Measurements from ENCODE around the gene RASA4.
A peak's percentile ranks its signal among the peaks of the same experiment; 100 is the strongest.
"Not testable (repeated sequence)": the region's sequence is repeated elsewhere in the genome, so short reads cannot be mapped to it uniquely, and the experiment has no call there.

The RASA4 gene

GRCh38 chr7:102572261-102573239 lies 44.0 kb downstream of the RASA4 start, which contains the start of gene POLR2J3:
POLR2J3 (minus strand) TSS chr7:102572583; CDS start chr7:102572521, 62 bp downstream.
- peak; percentile 60 for TF ChIP-seq CTCF (IDR thresholded peaks at IDR 0.05; ENCODE audit: low read depth, low read length, missing control alignments)
- DNase-seq (ENCODE audit: low read depth): not testable (repeated sequence)
- H3K4me3 ChIP-seq (ENCODE audit: low read depth, low read length): peak within 1 kb of the TSS; percentile 64

GRCh38 chr7:102568620-102569019 lies 47.9 kb downstream of the RASA4 start:
- H3K4me3 ChIP-seq (ENCODE audit: low read depth, low read length); DNase-seq (ENCODE audit: low read depth): not testable (repeated sequence)

- H3K4me3 ChIP-seq (ENCODE audit: low read depth, low read length); DNase-seq (ENCODE audit: low read depth): not testable (repeated sequence)
Observed at GRCh38 chr7:102550808-102551422, 65.6 kb downstream of the RASA4 start, which contains the start of gene SPDYE2. SPDYE2 (plus strand) TSS chr7:102551226; CDS start chr7:102553256, 2,030 bp downstream.

GRCh38 chr7:102546353-102546752 lies 70.2 kb downstream of the RASA4 start:
- not testable (repeated sequence) for DNase-seq (ENCODE audit: low read depth); H3K4me3 ChIP-seq (ENCODE audit: low read depth, low read length)

- not testable (repeated sequence) for H3K4me3 ChIP-seq (ENCODE audit: low read depth, low read length); DNase-seq (ENCODE audit: low read depth)
Observed at GRCh38 chr7:102545288-102545687, 71.3 kb downstream of the RASA4 start.

GRCh38 chr7:102544372-102544771 lies 72.2 kb downstream of the RASA4 start:
- H3K4me3 ChIP-seq (ENCODE audit: low read depth, low read length); DNase-seq (ENCODE audit: low read depth): not testable (repeated sequence)

- not testable (repeated sequence) for DNase-seq (ENCODE audit: low read depth); H3K4me3 ChIP-seq (ENCODE audit: low read depth, low read length)
Observed at GRCh38 chr7:102543596-102543995, 73.0 kb downstream of the RASA4 start, which contains the start of gene UPK3BL2. UPK3BL2 (minus strand) TSS chr7:102543696; CDS start chr7:102543636, 60 bp downstream.

GRCh38 chr7:102542771-102543170 lies 73.8 kb downstream of the RASA4 start:
- H3K4me3 ChIP-seq (ENCODE audit: low read depth, low read length); DNase-seq (ENCODE audit: low read depth): not testable (repeated sequence)

GRCh38 chr7:102542083-102542482 lies 74.5 kb downstream of the RASA4 start:
- not testable (repeated sequence) for H3K4me3 ChIP-seq (ENCODE audit: low read depth, low read length); DNase-seq (ENCODE audit: low read depth)

GRCh38 chr7:102540604-102541003 lies 76.0 kb downstream of the RASA4 start:
- H3K4me3 ChIP-seq (ENCODE audit: low read depth, low read length); DNase-seq (ENCODE audit: low read depth): not testable (repeated sequence)

- not testable (repeated sequence) for H3K4me3 ChIP-seq (ENCODE audit: low read depth, low read length); DNase-seq (ENCODE audit: low read depth)
Observed at GRCh38 chr7:102535062-102535615, 81.4 kb downstream of the RASA4 start.

GRCh38 chr7:102532127-102532526 lies 84.4 kb downstream of the RASA4 start:
- not testable (repeated sequence) for H3K4me3 ChIP-seq (ENCODE audit: low read depth, low read length); DNase-seq (ENCODE audit: low read depth)

- not testable (repeated sequence) for DNase-seq (ENCODE audit: low read depth); H3K4me3 ChIP-seq (ENCODE audit: low read depth, low read length)
Observed at GRCh38 chr7:102531583-102531982, 85.0 kb downstream of the RASA4 start.

GRCh38 chr7:102527822-102528793 lies 88.4 kb downstream of the RASA4 start:
- DNase-seq (ENCODE audit: low read depth): not testable (repeated sequence)

GRCh38 chr7:102527182-102527581 lies 89.4 kb downstream of the RASA4 start:
- DNase-seq (ENCODE audit: low read depth); H3K4me3 ChIP-seq (ENCODE audit: low read depth, low read length): not testable (repeated sequence)

More at GRCh38 chr7:102527822-102528793, 88.4 kb downstream of the RASA4 start:
- H3K4me3 ChIP-seq (ENCODE audit: low read depth, low read length): not testable (repeated sequence)

GRCh38 chr7:102524803-102525202 lies 91.8 kb downstream of the RASA4 start:
- DNase-seq (ENCODE audit: low read depth); H3K4me3 ChIP-seq (ENCODE audit: low read depth, low read length): not testable (repeated sequence)
